Activated CD4-positive, alpha-beta T cell treated with anti-CD3 and anti-CD28 coated beads, Interleukin-2, amount 50 U/mL, for 1 hour (primary cell): ENCODE data around the gene DAND5.

Experiments
- DNase-seq: peaks from one replicate; pipeline ENCODE4 v3.0.0-alpha.2; 2020

The DAND5 gene

GRCh38 chr19:12969292-12969988 lies at the start of gene DAND5:
TSS of gene DAND5 (plus strand) at chr19:12969576. CDS start at chr19:12969661, 85 bp downstream.
- DNase-seq, result no peak

GRCh38 chr19:12921047-12921446 lies 48.3 kb upstream of the DAND5 start:
- no peak for DNase-seq

- DNase-seq, result no peak
These were observed 46.4 kb upstream of the DAND5 start for GRCh38 chr19:12922959-12923358.

GRCh38 chr19:12924621-12925310 lies 44.6 kb upstream of the DAND5 start:
- DNase-seq, result no peak

GRCh38 chr19:12930002-12930645 lies 39.3 kb upstream of the DAND5 start:
- DNase-seq, result no peak

- no peak for DNase-seq
These were observed 36.7 kb upstream of the DAND5 start for GRCh38 chr19:12932392-12933286.

- DNase-seq, result peak; percentile 82
These were observed 35.9 kb upstream of the DAND5 start, which contains the start of gene FARSA for GRCh38 chr19:12933287-12934072. TSS of gene FARSA (minus strand) at chr19:12933711. CDS start at chr19:12933696, 15 bp downstream.

GRCh38 chr19:12935071-12935470 lies 34.3 kb upstream of the DAND5 start:
- DNase-seq, result no peak

- no peak for DNase-seq
These were observed 32.8 kb upstream of the DAND5 start for GRCh38 chr19:12936582-12936981.

GRCh38 chr19:12937093-12937926 lies 32.1 kb upstream of the DAND5 start:
- no peak for DNase-seq

- peak; percentile 99 for DNase-seq
These were observed 31.2 kb upstream of the DAND5 start, which contains the start of gene CALR for GRCh38 chr19:12937927-12938778. TSS of gene CALR (plus strand) at chr19:12938609. CDS start at chr19:12938680, 71 bp downstream.

GRCh38 chr19:12938779-12939601 lies 30.4 kb upstream of the DAND5 start:
- DNase-seq, result peak; percentile 32

GRCh38 chr19:12939975-12940423 lies 29.4 kb upstream of the DAND5 start:
- no peak for DNase-seq

- DNase-seq, result no peak
These were observed 28.5 kb upstream of the DAND5 start for GRCh38 chr19:12940897-12941296.

- DNase-seq, result no peak
These were observed 25.8 kb upstream of the DAND5 start for GRCh38 chr19:12943437-12944044.

GRCh38 chr19:12944104-12944674 lies 25.2 kb upstream of the DAND5 start:
- DNase-seq, result no peak

GRCh38 chr19:12945479-12946091 lies 23.8 kb upstream of the DAND5 start, which contains the start of gene RAD23A:
TSS of gene RAD23A (plus strand) at chr19:12945862. CDS start at chr19:12945949, 87 bp downstream.
- DNase-seq, result peak; percentile 99
